NCI-H226 (cell line): ENCODE measurements around the gene ENTPD2.
A peak's percentile ranks its signal among the peaks of the same experiment; 100 is the strongest.
"Not testable (repeated sequence)": the region's sequence is repeated elsewhere in the genome, so short reads cannot be mapped to it uniquely, and the experiment has no call there.

Source experiments
- DNase-seq: peaks from one replicate; pipeline ENCODE4 v3.0.0-alpha.2; 2015

The ENTPD2 gene

DNA sequence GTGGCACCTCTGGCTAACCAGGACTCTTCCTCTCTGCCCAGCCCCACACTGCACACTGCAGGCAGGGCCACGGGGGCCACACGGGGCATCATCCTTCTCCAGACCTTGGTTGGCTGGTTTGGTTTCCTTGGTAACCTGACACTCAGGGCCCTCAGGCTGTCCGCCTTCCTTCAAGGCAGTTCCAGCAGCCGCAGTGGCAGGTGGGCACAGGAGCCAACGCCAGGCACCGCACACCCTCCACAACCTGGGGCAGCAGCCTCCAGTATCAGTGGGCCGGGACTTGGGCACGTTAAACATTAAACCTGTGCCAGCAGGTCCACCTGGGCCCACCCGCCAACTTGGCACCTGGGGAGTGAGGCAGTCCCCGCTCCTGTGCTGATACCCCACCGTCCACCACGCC is 9.8 kb downstream of the ENTPD2 start:
- DNase-seq, result no peak

DNA sequence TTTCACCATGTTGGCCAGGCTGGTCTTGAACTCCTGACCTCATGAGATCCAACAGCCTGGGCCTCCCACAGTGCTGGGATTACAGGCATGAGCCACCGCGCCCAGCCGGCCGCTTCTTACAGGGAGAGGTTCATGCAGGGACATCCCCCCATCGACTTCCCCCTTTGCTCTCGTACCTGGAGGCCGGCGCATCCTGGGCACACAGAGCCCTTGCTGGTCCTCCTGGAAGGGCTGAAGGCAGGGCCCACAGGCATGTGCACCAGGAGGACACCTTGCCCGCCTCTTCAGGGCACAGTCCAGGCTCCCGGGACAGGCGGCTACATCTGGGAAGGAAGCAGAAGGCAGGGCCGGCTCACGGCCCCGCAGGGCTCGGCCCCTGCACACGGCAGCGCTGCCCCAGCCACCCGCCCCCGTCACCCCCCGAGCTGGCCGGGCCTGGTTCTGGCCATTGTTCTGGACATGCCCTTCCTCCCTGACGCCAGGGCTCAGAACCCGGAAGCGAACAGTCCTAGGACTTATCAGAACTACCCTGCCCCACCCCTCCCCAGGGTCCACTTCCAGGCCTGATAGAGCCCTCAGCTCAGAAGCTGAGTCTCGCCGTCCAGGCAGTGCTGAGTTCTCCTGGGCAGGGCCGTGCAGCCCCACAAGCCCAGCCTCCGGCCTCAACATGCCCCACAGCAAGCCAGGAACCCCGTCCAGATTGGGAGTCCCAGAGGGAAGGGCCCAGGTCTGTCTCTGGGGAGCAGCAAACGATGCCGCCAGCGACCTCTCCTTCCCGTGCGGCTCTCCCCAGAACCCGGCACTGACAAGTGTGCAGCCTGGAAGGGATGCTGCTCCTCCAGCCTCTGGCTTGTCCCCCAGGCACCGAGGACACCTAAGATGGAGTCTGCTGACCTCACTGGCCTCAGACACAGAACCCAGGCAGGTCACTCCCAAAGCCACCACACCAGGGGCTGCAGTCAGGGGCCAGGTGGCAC is 10.8 kb downstream of the ENTPD2 start:
- no peak for DNase-seq

DNA sequence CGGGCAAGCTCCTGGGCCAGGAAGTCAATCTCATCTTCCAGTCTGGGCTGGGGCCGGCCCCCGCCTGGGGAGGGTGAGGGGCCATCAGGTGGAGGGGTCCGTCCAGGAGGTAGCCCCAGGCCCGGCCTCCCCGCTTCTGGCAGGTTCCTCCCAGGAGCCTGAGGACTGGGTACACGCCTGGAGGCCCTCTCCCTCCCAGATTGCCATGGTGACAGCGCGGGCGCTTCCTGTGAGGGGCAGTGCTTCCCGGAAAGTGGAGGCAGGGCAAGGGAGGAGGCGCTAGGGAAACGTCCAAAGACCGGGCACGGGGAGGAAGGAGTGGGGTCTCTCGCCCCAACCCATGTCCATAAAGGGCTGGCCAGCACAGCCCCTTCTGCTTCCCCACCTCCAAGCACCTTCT is 12.7 kb downstream of the ENTPD2 start:
- DNase-seq, result no peak

DNA sequence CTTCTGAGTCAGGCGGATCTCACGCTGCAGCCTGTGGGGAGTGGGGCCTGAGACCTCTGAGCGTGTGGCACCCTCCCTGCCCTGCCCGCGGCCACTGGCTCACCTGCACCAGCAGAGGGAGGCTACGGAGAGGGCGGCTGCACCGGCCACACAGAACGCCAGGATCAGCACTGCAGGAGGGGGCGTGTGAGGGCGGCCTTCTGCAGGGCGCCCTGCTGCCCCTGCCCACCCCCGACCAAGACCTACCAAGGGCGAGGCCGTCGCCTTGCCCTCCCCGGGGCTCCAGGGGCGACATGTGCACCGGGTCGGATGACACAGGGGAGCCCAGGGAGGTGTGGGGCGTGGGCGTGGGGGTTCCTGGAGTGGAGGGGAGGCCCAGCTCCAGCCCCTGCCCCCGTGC is 13.3 kb downstream of the ENTPD2 start:
- DNase-seq, result no peak

DNA sequence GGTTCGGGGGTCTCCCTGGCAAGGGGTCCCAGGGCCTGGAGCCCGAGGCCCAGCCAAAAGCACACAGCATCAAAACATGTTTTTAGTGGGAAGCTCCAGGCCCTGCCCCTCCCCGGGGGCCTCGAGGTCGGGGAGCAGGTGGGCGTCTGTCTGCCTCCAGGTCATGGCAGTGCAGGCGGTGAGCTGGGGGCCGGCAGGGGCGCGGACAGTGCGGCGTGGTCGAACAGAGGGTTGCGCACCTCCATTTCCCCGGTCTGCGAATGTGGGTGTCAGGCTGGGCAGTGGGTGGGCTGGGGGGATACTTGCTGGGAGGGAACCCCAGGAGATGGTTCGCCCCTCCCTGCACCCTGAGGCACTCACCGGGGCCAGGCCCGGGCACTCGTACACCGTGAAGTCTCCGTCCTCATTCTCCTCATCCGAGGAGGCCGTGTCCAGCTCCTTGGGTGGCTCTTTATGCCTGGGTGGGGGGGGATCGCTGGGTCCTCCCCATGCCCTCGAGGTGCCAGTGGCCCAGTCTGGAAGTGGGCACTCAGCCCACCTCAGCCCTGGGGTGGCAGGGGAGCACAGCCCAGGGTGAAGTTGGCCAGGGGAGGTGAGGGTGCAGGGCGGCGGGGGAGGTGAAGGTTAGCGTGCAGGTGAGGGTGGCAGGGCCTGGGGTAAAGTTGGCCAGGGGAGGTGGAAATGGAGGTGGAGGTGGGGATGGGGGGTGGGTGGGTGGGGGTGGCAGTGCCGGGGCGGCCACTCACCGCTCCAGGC is 14.1 kb downstream of the ENTPD2 start:
- DNase-seq, result no peak

DNA sequence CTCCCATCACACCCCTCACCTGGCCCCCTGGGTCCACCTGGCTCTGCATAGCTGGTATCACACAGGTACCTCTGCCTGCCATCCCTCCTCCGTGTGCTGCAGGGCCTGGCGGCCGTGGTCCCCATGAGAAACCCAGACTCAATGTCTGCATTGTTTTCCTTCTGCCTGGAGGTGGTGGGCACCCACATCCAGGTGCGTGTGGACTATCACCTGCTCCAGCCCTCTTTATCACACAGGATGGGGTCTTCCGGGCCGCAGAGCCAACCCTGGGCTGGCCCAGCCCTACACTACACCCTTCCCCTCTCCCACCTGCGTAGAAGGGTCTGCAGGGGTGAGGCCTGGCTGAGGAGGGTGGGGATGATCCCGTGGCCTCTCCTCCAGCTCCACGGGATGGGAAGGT is 14.9 kb downstream of the ENTPD2 start:
- no peak for DNase-seq

DNA sequence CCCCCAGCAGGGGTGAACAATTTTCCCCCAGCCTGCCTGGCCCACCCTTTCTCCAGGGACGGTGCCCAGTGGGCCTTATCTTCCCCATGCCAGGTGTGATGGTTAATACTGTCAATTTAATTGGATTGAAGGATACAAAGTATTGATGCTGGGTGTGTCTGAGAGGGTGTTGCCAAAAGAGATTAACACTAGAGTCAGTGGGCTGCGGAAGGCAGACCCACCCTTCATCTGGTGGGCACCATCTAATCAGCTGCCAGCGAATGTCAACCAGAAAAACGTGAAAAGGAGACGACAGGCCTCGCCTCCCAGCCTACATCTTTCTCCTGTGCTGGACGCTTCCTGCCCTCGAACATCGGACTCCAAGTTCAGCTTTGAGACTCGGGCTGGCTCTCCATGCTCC is 16.4 kb downstream of the ENTPD2 start:
- DNase-seq, result no peak

DNA sequence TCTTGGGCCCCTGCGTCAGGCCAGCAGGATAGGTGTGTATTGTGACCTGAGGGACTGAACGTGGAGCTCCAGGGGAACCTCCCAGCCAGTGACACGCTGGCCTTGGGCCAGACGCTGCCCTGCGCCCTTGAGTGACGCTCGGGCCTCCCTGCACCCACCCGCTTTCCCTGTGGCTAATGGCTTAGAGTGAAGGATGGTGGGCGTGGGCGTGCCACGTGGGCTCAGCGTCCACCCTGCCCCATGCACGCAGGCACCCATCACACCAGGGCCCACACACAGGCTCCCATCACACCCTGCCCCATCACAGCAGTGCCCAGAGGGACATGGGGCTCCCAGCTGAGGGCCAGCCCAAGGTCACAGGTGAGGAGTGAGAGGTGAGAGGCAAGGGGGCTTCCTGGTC is 16.8 kb downstream of the ENTPD2 start:
- DNase-seq, result no peak

DNA sequence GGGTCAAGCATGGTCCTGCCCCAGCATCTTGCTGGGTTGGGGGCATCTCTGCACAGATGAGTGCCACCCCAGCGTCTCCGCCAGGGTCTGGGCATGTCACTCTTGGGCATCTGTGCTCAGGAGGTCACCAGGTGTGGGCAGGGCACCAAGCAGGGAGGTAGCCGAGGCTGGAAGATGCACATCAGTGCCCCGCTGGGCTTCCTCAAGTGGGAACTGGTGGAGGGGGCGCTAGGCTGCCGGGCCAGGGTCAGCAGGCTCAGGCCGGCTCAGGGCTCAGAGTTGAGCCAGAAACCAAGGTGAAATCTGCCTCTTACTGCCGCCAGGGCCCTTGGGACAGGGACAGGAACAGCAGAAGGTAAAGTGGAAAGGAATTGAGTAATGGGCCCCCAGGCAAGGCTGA is 17.9 kb downstream of the ENTPD2 start:
- no peak for DNase-seq

DNA sequence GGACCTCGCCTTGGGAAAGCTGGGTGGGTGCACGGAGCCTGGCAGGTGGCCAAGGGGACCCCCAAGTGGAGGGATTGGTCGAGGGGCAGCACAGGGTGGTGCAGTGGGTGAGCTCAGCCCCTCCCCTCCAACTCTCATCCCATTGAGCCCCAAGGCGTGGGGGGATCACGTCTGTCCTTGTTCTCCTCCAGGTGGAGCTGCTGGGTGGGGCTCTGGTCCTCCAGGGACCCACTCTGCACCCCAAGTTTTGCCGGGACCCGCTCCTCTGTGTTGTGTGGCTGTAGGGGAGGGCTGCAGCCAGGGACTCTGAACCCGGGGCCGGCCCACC is 18.4 kb downstream of the ENTPD2 start:
- no peak for DNase-seq

DNA sequence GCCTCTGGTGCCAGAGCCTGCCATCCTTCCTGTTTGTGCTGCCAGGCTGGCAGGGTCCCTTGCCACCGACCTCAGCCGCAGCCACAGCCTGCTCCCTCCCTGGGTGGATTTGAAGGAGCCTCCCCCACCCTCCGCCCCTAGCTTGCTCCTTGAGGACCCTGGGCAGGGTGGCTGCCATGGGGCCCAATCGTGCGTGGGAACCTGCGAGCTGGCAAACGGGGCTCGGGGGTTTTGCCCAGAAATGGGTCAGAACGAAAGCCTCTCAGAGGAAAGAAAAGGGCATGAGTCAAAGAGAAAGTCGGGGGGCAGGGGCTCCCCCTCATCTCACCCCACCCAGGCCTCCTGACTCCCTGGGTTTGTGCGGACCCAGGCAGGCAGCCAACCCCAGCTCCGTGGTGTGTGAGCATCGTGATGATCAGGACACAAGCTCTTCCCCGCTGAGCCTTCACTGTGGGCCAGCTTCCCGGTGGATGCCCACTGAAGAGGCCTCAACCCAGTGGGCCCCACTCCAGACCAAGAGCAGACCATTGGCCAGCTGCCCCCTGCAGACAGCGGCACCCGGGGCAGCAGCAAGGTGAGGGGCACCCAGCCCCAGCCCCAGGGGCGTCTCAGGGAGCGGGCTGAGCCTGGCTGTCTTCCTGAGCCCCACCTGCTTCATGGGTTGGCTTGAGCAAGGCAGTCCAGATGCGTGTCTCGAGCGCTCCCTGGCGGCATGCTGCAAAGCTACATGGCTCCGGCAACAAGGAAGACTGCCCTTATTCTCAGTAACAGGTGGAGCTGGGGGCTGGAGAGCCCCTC is 19.0 kb downstream of the ENTPD2 start:
- peak; percentile 57 for DNase-seq

DNA sequence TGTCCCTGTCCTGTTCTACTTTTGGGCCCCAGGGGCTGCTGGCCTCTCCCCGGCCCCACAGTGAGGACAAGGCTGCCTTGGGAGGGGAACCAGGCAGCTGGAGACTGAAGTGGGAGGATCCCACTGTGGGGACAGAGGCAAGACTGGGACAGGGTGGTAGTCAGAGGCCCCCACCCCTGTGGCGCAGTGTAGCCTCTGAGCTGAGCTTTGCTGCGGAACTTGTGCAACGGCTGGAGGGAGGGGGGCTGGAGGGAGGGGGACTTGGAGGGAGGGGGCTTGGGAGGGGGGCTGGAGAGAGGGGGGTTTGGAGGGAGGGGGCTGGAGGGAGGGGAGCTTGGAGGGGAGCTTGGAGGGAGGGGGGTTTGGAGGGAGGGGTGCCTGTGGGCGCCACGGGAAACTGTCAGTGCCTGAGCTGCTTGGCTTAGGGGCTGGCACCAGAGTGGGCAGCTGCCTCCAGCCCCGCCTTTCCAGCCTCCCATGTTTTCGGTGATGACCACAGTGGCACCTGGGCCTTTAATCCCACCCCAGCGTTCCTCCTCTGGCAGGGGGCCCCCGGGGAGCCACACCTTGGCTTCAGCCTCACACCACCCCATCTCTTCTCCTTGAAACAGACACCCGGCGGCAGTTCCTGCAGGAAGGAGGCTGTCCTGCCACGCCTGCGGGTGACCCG is 19.7 kb downstream of the ENTPD2 start:
- no peak for DNase-seq

DNA sequence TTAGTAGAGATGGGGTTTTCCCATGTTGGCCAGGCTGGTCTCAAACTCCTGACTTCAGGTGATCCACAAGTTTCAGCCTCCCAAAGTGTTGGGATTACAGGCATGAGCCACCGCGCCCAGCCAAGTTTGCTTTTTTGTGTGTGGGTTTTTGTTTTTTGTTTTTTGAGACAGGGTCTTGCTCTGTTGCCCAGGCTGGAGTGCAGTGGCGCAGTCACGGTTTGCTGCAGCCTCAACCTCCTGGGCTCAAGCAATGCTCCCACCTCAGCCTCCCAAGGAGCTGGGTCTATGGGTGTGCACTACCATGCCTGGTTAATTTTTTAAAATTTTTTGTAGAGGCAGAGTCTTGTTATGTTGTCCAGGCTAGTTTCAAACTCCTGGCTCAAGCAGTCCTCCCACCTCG is 20.4 kb downstream of the ENTPD2 start:
- DNase-seq, result not testable (repeated sequence)

DNA sequence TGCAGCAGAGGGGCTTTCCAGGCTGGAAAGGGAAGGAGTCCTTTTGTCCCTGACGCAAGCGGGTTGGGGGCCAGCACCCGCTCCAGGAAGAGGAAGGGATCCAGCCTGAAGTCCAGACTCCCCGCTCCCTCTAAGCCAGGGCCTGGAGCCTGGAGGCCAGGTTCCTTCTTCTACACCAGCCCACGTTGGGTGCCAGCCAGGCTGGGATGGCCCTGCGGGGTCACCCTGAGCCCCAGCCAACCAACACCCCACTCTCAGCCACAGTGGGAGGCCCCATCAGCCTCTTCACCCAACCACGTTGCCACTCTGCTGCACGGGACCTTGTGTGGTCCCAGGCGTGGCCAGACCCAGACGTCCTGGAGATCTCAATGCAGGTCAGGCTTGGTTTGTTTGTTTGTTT is 21.0 kb downstream of the ENTPD2 start:
- DNase-seq, result no peak

DNA sequence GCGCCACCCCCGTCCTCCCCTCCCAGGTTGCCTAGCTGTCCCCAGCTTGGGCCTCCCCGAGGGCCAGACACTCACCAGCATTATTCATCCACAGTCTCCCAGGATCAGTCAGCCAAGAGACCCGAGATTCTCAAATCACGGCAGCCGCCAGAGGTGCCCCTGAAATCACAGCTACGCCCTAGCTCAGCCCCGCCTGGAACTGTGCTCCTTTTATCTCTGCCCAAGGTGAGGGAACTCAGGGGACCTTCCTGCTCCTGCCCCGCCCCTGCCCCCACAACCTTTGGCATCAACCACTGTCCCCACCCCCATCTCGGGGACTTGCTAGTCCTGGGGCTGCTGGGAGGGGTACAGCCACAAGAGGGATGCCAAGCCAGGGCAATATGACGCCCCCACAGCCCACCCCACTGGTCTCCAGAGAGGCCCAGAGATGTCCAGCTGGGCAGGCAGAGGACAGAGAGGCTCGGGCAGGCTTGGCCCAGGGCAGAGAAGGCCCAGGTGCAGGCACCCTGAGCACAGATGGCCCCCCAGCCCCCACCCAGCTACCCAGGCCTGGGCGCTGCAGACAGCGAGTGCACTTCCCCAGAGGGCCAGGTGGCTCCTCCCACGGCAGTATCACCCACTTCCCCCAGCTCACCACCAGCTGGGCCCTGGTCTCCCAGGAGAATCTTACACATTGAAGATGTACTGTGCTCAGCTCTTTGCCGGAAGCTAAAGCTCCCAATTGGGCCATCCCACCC is 21.8 kb downstream of the ENTPD2 start, which contains the start of gene FUT7:
Gene FUT7, minus strand, starts transcription at position 185 of the 737 bp plus-strand sequence. Its CDS starts 97 bp downstream, at position 88.
- no peak for DNase-seq

DNA sequence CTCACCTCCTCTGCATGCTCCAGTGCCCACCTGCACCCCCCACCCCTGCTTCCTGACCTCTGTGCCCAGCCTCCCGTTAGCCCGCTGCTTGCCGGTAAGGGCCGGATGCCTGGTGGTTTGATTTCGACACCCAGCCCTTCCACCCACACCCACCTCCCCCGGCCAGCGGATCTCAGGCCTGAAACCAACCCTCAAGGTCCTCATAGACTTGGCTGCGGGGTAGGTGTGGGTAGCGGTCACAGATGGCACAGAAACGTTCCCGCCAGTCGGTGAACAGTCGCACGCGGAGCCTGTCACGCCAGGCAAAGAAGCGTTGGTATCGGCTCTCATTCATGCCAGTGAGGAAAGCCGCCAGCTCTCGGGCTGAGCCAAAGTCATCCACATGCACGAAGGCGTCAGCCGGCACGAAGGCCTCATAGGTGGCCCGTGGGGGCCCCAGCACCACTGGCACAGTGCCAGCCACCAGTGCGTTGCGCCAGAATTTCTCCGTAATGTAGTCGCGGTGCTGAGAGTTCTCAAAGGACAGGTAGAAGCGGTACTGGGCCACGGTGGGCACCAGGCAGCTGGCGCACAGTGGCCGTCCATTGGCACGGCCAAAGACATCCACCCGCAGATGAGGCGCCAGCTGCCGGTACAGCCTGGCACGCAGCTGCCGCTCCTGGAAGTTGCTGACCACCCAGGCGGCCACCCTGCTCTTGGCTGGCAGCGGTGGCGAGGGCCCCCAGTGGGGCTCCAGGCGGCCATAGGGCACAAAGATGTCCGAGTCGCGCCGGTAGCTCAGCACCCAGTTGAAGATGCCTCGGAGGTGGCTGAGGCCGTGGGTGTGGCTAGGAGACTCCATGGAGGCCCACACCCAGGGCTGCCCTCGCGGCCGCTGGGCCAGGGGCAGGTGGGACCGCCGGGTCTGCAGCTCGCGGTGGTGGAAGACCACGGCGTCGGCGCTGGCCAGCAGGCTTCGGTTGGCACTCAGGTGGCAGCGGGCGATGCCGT is 23.0 kb downstream of the ENTPD2 start:
- DNase-seq, result no peak

DNA sequence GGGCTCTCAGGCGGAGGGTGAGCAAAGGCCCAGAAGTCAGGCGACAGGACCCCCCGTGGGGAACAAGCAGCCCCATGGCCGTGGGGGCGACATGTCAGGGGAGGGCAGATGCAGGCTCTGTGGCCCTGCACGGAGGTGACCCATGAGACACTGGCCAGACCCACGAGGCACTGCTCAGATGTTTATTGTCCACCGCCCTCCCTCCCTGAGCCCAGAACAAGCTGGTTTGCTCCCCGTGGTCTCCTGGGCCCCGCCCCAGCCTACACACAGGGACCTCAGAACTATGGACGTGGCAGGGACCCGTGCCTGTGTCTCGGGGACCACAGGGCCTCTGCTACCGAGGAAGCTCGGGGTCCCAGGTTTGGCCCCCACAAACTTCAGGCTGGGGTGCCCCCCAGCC is 23.9 kb downstream of the ENTPD2 start:
- DNase-seq, result no peak

DNA sequence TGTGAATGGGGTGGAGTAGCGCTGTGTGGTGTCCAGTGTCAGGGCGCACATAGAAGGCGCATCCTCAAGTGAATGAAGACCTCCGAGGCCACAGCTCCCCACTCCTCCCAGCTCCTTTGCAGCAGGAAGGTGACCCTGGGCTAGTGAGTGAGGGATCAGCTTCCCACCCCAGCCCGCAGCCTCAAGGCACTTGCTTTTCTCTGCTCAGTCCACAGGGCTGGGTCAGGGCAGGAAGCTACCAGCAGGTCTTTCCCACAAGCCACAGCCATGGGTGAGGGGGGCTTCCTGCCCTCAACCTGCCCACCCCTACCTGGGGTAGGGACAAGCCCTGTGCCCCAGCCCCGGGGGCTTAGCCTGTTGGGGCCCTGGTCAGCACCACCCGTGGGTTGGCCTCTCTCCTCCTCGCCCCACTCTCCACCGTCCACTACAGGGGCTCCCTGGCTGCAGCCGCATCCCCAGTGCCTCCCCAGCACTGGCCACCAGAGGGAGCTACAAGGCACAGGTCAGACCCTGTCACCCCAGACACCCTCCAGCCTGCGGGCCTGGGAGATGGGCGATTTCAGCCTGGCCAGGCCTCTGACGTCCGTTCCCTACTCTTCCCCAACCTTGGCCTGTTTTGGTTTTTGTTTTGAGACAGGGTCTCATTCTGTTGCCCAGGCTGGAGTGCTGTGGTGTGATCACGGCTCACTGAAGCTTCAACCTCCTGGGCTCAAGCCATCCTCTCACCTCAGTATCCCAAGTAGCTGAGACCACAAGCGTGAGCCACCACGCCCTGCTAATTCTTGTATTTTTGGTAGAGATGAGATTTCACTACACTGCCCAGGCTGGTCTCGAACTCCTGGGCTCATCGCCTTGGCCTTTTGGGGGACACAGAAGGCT is 24.6 kb downstream of the ENTPD2 start:
- DNase-seq, result no peak

DNA sequence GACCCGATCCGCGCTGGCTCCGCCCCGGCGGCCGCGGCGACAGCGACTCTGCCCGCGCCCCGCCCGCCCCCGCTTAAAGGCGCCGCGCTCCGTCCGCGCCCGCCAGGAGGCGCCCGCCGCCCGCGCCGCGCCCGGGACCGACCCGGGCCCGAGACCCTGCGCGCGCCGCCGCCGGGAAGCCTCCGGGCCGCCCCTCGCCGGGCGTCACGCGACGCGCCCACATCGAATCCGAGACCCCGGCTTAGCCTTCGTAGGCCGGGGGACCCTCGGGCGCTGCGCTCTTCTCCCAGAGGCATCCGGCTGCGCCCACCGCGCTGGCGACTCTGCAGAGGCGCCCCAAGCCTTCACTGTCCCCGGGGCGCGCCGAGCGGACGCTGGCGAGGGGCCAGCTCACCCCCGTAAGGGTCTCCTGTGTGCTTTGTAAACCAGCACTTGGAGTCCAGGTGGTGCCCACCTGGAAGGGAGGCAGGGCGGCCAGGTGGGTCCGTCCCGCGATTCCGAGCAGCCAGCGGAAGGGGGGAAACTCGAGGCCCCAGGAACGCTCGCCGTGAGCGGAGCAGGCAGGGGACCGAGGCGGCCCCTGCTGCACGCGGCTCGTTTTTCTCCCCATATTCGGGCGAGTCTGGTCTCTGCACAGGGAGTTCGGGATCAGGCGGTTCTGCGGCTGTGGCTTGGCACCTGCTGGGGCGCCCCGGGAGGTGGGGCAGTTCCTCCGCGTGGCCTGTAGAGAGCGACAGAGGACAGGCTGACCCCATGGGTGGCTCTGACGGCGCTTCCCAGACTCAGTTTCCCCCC is 25.4 kb downstream of the ENTPD2 start:
- DNase-seq, result peak; percentile 25
